ENCODE data around the gene STPG4. TPM values are rescaled to one million over a fixed set of nuclear protein-coding genes. Genes with fewer than 3 reads are reported as not detected.

The STPG4 gene
- polyA plus RNA-seq, 1 of the 3 experiments (the other 2 are of a cell fraction), result 0.20 TPM

- Histone ChIP-seq H3K4me1 (ENCODE audit: control insufficient read depth in 1 of 2, insufficient read depth in 2 of 2, low read depth in 1 of 2, low read length in 1 of 2) (peaks cover 38 to 81% of the 10 kb centered on the region in 2 experiments), H3K9me3 (no peaks in the 10 kb centered on the region), H3K4me3 (ENCODE audit: low read depth in 2 of 2, low read length in 1 of 2) (no peak overlapping the region), H3K79me2 (ENCODE audit: insufficient read depth) (peaks cover 5% of the 10 kb centered on the region; the same call in 1 of the 2 replicates), H3K27me3 (ENCODE audit: insufficient read depth) (no peaks in the 10 kb centered on the region), H2AFZ (ENCODE audit: low read depth) (no peak overlapping the region), H3K9me2 (no peaks in the 10 kb centered on the region), H3F3A (replicated peaks; ENCODE audit: insufficient read depth) (peaks cover 35% of the 10 kb centered on the region), H4K20me1 (ENCODE audit: insufficient read depth) (no peaks in the 10 kb centered on the region), H3K36me3 (replicated peaks in 1 of 2; ENCODE audit: control insufficient read depth in 1 of 2, insufficient read depth in 2 of 2, low read length in 1 of 2) (peaks cover 0 to 5% of the 10 kb centered on the region in 2 experiments), H3K4me2 (peak overlapping the region; percentile 71; the same call in 1 of the 2 replicates), H3K27ac (ENCODE audit: low read depth in 2 of 2, low read length in 1 of 2) (peak overlapping the region; percentile 99 to 100), H3K9ac (peak overlapping the region; percentile 68; the same call in 1 of the 2 replicates)
- TF ChIP-seq RXRA (IDR thresholded peaks at IDR 0.05; ENCODE audit: borderline replicate concordance, low read depth) (peak; percentile 7; the same call in 1 of the 2 replicates), TCF12 (IDR thresholded peaks at IDR 0.05) (peak; percentile 28; the same call in 1 of the 2 replicates), REST (IDR thresholded peaks at IDR 0.05; ENCODE audit: low read depth, low read length) (no peak)
- TF ChIP-seq, protein P1, sequence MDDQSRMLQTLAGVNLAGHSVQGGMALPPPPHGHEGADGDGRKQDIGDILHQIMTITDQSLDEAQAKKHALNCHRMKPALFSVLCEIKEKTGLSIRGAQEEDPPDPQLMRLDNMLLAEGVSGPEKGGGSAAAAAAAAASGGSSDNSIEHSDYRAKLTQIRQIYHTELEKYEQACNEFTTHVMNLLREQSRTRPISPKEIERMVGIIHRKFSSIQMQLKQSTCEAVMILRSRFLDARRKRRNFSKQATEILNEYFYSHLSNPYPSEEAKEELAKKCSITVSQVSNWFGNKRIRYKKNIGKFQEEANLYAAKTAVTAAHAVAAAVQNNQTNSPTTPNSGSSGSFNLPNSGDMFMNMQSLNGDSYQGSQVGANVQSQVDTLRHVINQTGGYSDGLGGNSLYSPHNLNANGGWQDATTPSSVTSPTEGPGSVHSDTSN (IDR thresholded peaks at IDR 0.05), result 0 out of 2 replicates have a peak, but pooled peaks have one; percentile 24
- 77% methylated on average over 9 of the region's 11 CpGs for WGBS (ENCODE audit: low lambda C conversion rate)
- no peak for DNase-seq
- CTCF ChIA-PET, result interaction anchor here (1.1 to 6.1 kb wide), 8 partner anchors 10 to 265 kb away, joined by 3 to 33 read pairs (median 8); no protein-coding TSS in a partner anchor
- POLR2A ChIA-PET, result interaction anchor here (0.6 to 4.3 kb wide), 12 partner anchors 10 to 69 kb away, joined by 3 to 63 read pairs (median 6); no protein-coding TSS in a partner anchor
Measured at GRCh38 chr2:47058003-47058931, 96.8 kb downstream of the STPG4 start.

DNA sequence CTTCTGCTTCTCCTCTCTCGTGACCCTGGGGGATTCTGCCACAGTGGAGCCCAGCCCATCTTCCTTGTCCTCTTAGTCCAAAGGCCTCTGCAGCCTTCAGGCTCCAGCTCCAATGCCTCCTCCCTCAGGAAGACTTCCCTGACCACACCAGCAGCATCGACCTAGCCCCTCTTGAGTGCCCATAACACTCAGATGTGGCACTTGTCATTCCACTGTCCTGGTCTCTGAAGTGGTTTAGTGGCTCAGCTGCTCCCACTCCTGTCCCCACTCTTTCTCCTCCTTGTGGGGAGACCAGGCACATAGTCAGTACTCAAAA, 97.5 kb downstream of the STPG4 start:
- Histone ChIP-seq H3K27me3 (ENCODE audit: insufficient read depth) (no peaks in the 10 kb centered on the region), H3K9me3 (no peaks in the 10 kb centered on the region), H3K79me2 (ENCODE audit: insufficient read depth) (peaks cover 5% of the 10 kb centered on the region; the same call in 1 of the 2 replicates), H3K4me3 (ENCODE audit: low read depth in 2 of 2, low read length in 1 of 2) (no peak overlapping the region), H3K9ac (peak overlapping the region; percentile 68; the same call in 1 of the 2 replicates), H3K27ac (ENCODE audit: low read depth in 2 of 2, low read length in 1 of 2) (peak overlapping the region; percentile 99 to 100), H3K4me1 (ENCODE audit: control insufficient read depth in 1 of 2, insufficient read depth in 2 of 2, low read depth in 1 of 2, low read length in 1 of 2) (peaks cover 37 to 75% of the 10 kb centered on the region in 2 experiments), H2AFZ (ENCODE audit: low read depth) (no peak overlapping the region), H3K36me3 (replicated peaks in 1 of 2; ENCODE audit: control insufficient read depth in 1 of 2, insufficient read depth in 2 of 2, low read length in 1 of 2) (peaks cover 1 to 8% of the 10 kb centered on the region in 2 experiments), H3F3A (replicated peaks; ENCODE audit: insufficient read depth) (peaks cover 29% of the 10 kb centered on the region), H3K4me2 (peak overlapping the region; percentile 71; the same call in 1 of the 2 replicates), H4K20me1 (ENCODE audit: insufficient read depth) (no peaks in the 10 kb centered on the region), H3K9me2 (no peaks in the 10 kb centered on the region)
- 69% methylated on average over 2 of the region's 2 CpGs for WGBS (ENCODE audit: low lambda C conversion rate)
- ChIA-PET POLR2A (interaction anchor here (0.6 to 4.3 kb wide), 11 partner anchors 10 to 68 kb away, joined by 3 to 63 read pairs (median 6); no protein-coding TSS in a partner anchor), CTCF (interaction anchor here (1.1 to 6.1 kb wide), 9 partner anchors 11 to 265 kb away, joined by 3 to 33 read pairs (median 10); no protein-coding TSS in a partner anchor)
- no peak for TF ChIP-seq POLR2AphosphoS5 (IDR thresholded peaks at IDR 0.05; ENCODE audit: low read depth, low read length)
- TF ChIP-seq NFIC (IDR thresholded peaks at IDR 0.05; ENCODE audit: borderline replicate concordance), result no peak
- TF ChIP-seq ELF1 (IDR thresholded peaks at IDR 0.05), result no peak
- TF ChIP-seq USF1 (IDR thresholded peaks at IDR 0.05; ENCODE audit: borderline replicate concordance, low read depth), result no peak
- no peak for TF ChIP-seq FOSL2 (IDR thresholded peaks at IDR 0.05; ENCODE audit: borderline replicate concordance, low read depth)
- no peak for TF ChIP-seq RAD21 (IDR thresholded peaks at IDR 0.05; ENCODE audit: low read length)
- no peak for TF ChIP-seq MEF2A (IDR thresholded peaks at IDR 0.05; ENCODE audit: borderline replicate concordance, low read depth)
- no peak for TF ChIP-seq TCF12 (IDR thresholded peaks at IDR 0.05)
- TF ChIP-seq SMC3 (IDR thresholded peaks at IDR 0.05; ENCODE audit: low read depth, low read length), result no peak
- no peak for TF ChIP-seq JUND (IDR thresholded peaks at IDR 0.05)
- no peak for DNase-seq

Data from SK-N-SH (cell line).